Spleen (tissue), 7 donors: ENCODE measurements around the gene DPH5.

Experiments
- POLR2A ChIP-seq, 3 donors: fragments of 450-650 bp; IDR thresholded peaks; one replicate each; pipeline ENCODE4 v1.5.1; 2017; ENCODE audit warnings: antibody characterized with exemption in 3 of 3, mild to moderate bottlenecking in 1 of 3
- POLR2AphosphoS5 ChIP-seq, 3 donors: sonication (generic); formaldehyde crosslinking; IDR thresholded peaks; one replicate each; pipeline ENCODE4 v1.5.1; 2017; ENCODE audit warnings: antibody characterized with exemption in 3 of 3
- TF ChIP-seq, protein P1 (sequence below), 11 experiments: fragments of 200-600 bp in 7 of 11; fragments of 450-650 bp in 4 of 11; sonication (generic) in 4 of 11; IDR thresholded peaks in 8 of 11; conservative IDR thresholded peaks in 3 of 11; 1 replicate in 7 of 11; 2 replicates in 4 of 11; pipeline versions ENCODE4 v1.4.0 to v1.8.0; 2016 to 2021; ENCODE audit warnings: antibody characterized with exemption in 11 of 11, inconsistent platforms in 4 of 11, mild to moderate bottlenecking in 1 of 11
- donor health status: DM: no; HTN: no; CAD: no; lungs with moderate emphysema.
- donor health status: DM: no; HTN: no; CAD: no.
- donor health status: DM: no; HTN: no; CAD: no.

DNA sequence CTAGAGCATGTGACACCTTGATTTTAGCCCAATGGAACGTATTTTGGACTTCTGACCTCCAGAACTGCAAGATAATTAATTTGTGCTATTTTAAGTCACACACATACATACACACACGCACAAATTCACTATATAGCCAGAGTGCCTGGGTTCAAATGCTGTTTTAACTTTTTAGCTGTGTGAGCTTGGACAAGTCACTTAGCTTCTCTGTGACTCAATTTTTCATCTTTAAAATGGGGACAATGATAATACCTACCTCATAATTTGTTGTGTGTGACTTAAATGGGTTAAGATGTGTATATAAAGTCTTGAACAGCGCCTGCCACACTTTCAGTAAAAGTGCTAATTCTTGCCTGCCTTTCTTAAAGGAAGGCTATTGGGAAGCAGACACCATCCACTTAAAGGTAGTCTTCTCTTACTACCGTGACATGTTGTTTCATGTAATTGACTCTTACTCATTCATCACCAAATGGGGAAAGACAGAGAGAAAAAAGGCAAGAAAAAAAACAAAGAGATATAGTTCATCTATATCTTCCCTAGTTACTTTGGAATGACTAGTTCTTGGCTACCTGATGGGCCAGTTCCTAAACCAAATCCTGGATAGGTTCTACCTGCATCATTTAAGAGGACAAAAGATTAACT, 73.4 kb downstream of the DPH5 start:
- TF ChIP-seq, protein P1, sequence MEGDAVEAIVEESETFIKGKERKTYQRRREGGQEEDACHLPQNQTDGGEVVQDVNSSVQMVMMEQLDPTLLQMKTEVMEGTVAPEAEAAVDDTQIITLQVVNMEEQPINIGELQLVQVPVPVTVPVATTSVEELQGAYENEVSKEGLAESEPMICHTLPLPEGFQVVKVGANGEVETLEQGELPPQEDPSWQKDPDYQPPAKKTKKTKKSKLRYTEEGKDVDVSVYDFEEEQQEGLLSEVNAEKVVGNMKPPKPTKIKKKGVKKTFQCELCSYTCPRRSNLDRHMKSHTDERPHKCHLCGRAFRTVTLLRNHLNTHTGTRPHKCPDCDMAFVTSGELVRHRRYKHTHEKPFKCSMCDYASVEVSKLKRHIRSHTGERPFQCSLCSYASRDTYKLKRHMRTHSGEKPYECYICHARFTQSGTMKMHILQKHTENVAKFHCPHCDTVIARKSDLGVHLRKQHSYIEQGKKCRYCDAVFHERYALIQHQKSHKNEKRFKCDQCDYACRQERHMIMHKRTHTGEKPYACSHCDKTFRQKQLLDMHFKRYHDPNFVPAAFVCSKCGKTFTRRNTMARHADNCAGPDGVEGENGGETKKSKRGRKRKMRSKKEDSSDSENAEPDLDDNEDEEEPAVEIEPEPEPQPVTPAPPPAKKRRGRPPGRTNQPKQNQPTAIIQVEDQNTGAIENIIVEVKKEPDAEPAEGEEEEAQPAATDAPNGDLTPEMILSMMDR (IDR thresholded peaks at IDR 0.05 in 8 of 11, conservative IDR thresholded peaks at IDR 0.05 in 3 of 11): no peak
- TF ChIP-seq POLR2A (IDR thresholded peaks at IDR 0.05) (no peak), POLR2AphosphoS5 (IDR thresholded peaks at IDR 0.05) (no peak)
